A673 (cell line): ENCODE data around the gene HOXD9. TPM values are rescaled to one million over a fixed set of nuclear protein-coding genes. Genes with fewer than 3 reads are reported as not detected.
A peak's percentile ranks its signal among the peaks of the same experiment; 100 is the strongest.

Experiments
- BruUV-seq: library from RNA; stranded (reverse); fragments of 400-500 nt; replicated peaks from 2 replicates; lab custom pipeline; 2021; lab: Mats Ljungman, UMichigan
- CTCF ChIA-PET: fragments of 300-600 bp; sonication (Branson Sonifier 250); formaldehyde crosslinking; loops from one replicate; lab custom pipeline; 2022; ENCODE audit warnings: antibody characterized with exemption; lab: Charles Lee
- POLR2A ChIA-PET: fragments of 300-600 bp; sonication (Branson Sonifier 250); formaldehyde crosslinking; loops from one replicate; lab custom pipeline; 2022; ENCODE audit warnings: antibody characterized with exemption; ENCODE audit not compliant: low non-redundant PET; lab: Charles Lee
- DNase-seq: peaks from one replicate; pipeline ENCODE4 v3.0.0-alpha.2; 2015; ENCODE audit warnings: low spot score
- H3K27ac ChIP-seq: fragments of 200-600 bp; sonication (generic); 2 replicates; pipeline ENCODE4 v1.5.1; 2016; ENCODE audit warnings: mixed run types, low read depth, mild to moderate bottlenecking, mixed read lengths, antibody characterized with exemption, low read length; ENCODE audit not compliant: poor library complexity, severe bottlenecking
- H3K27me3 ChIP-seq: fragments of 200-600 bp; sonication (generic); replicated peaks from 2 replicates; pipeline ENCODE4 v1.6.1; 2017; ENCODE audit warnings: mixed run types, low read depth, mild to moderate bottlenecking, mixed read lengths, antibody characterized with exemption, low read length; ENCODE audit not compliant: insufficient read depth, poor library complexity
- H3K36me3 ChIP-seq: fragments of 200-600 bp; sonication (generic); 2 replicates; pipeline ENCODE4 v1.6.1; 2016; ENCODE audit warnings: mixed run types, mild to moderate bottlenecking, mixed read lengths, antibody characterized with exemption, low read length; ENCODE audit not compliant: insufficient read depth, poor library complexity, severe bottlenecking
- H3K4me1 ChIP-seq: fragments of 200-600 bp; sonication (generic); 2 replicates; pipeline ENCODE4 v1.6.1; 2017; ENCODE audit warnings: mixed run types, mild to moderate bottlenecking, mixed read lengths, antibody characterized with exemption, low read length; ENCODE audit not compliant: insufficient read depth, poor library complexity, severe bottlenecking
- H3K4me3 ChIP-seq: fragments of 200-600 bp; sonication (generic); 2 replicates; pipeline ENCODE4 v1.5.1; 2016; ENCODE audit warnings: low read depth, mixed run types, mild to moderate bottlenecking, mixed read lengths, low read length; ENCODE audit not compliant: poor library complexity, severe bottlenecking
- H3K9me3 ChIP-seq: fragments of 200-600 bp; sonication (generic); 2 replicates; pipeline ENCODE4 v1.6.1; 2016; ENCODE audit warnings: mixed run types, low read depth, mild to moderate bottlenecking, mixed read lengths, antibody characterized with exemption, low read length; ENCODE audit not compliant: poor library complexity, severe bottlenecking
- EZH2 ChIP-seq: fragments of 200-600 bp; sonication (generic); IDR thresholded peaks from 2 replicates; pipeline ENCODE4 v1.6.1; 2017; ENCODE audit warnings: borderline replicate concordance, low read depth, mild to moderate bottlenecking, mixed read lengths, antibody characterized with exemption, low read length; ENCODE audit not compliant: poor library complexity, severe bottlenecking
- intact Hi-C: fragments of 100-400 bp; cut with micrococcal nuclease; formaldehyde crosslinking; loops from one replicate; pipeline ENCODE4 v1.10.0; 2022; ENCODE audit not compliant: unreplicated experiment
- total RNA-seq: library from RNA; stranded (reverse); gene quantifications from 2 replicates; pipeline ENCODE4 v1.2.3, GENCODE V29; 2021
- TF ChIP-seq, protein P1 (sequence below): fragments of 300-800, 200-600 bp; sonication (generic); conservative IDR thresholded peaks from 2 replicates; pipeline ENCODE4 v1.5.1; 2017; ENCODE audit warnings: low read depth, mild to moderate bottlenecking, antibody characterized with exemption, low read length, moderate library complexity, mixed read lengths

The HOXD9 gene
- total RNA-seq, 1 experiment from 2014 or later: 63.0 TPM

DNA sequence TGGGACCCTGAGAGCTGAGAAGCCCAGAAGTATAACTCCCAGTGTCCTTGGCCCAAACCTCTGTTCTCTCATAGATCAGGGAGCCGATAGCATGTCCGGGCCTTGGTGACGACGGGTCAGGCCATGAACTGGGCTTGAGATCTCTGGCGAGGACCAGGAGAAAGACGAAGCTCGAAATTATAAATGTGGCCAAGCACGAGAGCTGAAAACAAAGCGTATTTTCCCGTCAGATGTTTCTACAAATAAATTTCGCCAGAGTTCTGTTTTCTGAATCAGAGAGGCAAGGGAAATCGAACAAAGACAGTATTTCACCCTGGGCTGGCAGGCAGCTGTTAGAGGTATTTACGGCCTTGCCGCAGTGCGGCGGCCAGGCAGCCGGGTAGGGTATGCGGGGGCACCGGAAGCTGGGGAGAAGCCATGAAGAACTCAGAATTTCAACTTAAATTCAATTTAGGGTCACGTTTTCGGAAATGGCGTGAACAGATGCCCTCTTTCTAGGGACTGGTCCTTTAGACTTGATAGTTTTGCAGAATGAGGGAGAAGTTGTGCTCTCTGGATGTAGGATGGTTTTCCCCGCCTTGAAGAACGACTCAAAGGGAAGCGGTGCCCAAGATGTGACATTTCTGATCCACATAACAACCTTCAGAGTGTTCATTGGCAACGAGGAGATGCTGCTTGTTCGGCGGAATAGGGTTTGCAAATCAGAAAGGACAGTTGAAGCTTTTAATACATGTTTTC is 16.6 kb downstream of the HOXD9 start:
- TF ChIP-seq, protein P1, sequence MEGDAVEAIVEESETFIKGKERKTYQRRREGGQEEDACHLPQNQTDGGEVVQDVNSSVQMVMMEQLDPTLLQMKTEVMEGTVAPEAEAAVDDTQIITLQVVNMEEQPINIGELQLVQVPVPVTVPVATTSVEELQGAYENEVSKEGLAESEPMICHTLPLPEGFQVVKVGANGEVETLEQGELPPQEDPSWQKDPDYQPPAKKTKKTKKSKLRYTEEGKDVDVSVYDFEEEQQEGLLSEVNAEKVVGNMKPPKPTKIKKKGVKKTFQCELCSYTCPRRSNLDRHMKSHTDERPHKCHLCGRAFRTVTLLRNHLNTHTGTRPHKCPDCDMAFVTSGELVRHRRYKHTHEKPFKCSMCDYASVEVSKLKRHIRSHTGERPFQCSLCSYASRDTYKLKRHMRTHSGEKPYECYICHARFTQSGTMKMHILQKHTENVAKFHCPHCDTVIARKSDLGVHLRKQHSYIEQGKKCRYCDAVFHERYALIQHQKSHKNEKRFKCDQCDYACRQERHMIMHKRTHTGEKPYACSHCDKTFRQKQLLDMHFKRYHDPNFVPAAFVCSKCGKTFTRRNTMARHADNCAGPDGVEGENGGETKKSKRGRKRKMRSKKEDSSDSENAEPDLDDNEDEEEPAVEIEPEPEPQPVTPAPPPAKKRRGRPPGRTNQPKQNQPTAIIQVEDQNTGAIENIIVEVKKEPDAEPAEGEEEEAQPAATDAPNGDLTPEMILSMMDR: no peak
- no peak for TF ChIP-seq EZH2
- Histone ChIP-seq H3K27me3 (no peaks in the 10 kb centered on the region), H3K36me3 (peaks cover 9% of the 10 kb centered on the region), H3K4me3 (peak overlapping the region; percentile 85), H3K27ac (peak overlapping the region; percentile 98), H3K9me3 (no peaks in the 10 kb centered on the region), H3K4me1 (peaks cover 38% of the 10 kb centered on the region)
- BruUV-seq: no TSS peak
- DNase-seq: peak; percentile 77
- intact Hi-C loops: loop anchor here (5.0 kb wide), 1 partner anchor 678 kb away; no protein-coding TSS in a partner anchor
- POLR2A ChIA-PET: interaction anchor here (0.5 to 0.6 kb wide), 2 partner anchors 8 to 540 kb away, joined by 3 to 7 read pairs; no protein-coding TSS in a partner anchor
- CTCF ChIA-PET: interaction anchor here (0.6 to 4.2 kb wide), 9 partner anchors 9 to 691 kb away, joined by 3 to 35 read pairs (median 5); no protein-coding TSS in a partner anchor

DNA sequence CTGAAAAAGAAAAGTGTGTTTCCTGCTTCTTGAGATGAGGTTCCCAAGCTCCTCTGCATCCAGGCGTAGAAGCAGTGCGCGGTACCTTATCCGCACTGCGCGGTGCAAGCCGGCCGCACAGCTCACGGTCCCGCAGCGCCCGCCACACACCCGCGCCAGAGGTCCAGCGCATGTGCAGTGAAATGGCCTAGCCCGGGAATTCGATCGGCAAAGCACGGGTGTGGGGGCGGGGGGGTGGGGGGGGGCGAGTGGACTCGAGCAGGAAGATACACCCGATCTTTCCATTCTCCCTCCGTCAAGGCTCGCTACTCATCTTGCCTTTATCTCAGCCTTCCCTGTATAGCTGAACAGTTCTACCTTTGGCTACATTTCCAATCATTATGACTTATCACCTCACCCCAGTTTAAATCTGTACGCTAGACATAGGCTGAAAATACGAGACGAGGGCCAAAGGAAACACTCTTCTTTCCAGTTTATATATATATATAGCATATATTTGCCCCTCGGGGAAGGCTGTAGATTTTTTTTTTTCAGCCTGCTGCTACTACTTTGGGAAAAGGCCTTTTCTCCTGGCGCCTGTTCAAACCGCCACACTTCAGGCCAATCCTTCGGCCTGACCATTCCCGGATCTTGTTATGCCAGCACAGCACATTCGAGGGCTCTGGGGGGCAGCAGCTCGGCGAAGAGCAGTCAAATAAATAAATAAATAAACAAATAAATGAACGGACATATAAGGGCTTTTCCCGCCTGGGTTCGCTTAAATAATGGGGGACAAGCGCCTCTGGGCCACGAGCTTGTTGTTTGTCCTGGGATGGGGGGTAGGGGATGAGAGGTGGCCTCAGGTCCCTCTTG is 17.4 kb downstream of the HOXD9 start:
- POLR2A ChIA-PET: interaction anchor here (0.5 to 0.7 kb wide), 5 partner anchors 8 to 539 kb away, joined by 3 to 8 read pairs (median 7); no protein-coding TSS in a partner anchor

More for the DNA sequence above, 17.4 kb downstream of the HOXD9 start:
- peak overlapping the region; percentile 85 for H3K4me3 ChIP-seq
- H3K27me3 ChIP-seq: no peaks in the 10 kb centered on the region
- DNase-seq: peak; percentile 55
- H3K9me3 ChIP-seq: no peaks in the 10 kb centered on the region
- no peak for TF ChIP-seq EZH2
- TF ChIP-seq, protein P1: no peak
- peak overlapping the region; percentile 98 for H3K27ac ChIP-seq
- intact Hi-C loops: loop anchor here (2.0 to 5.0 kb wide), 3 partner anchors 315 to 677 kb away; no protein-coding TSS in a partner anchor
- H3K36me3 ChIP-seq: peaks cover 14% of the 10 kb centered on the region
- H3K4me1 ChIP-seq: peaks cover 34% of the 10 kb centered on the region
- no TSS peak for BruUV-seq
- CTCF ChIA-PET: interaction anchor here (0.6 to 4.2 kb wide), 13 partner anchors 10 to 1009 kb away, joined by 3 to 35 read pairs (median 5); no protein-coding TSS in a partner anchor
